Trophoblast cell (in vitro differentiated cells and primary cell): Measurements from ENCODE around the gene RRBP1.

ENCODE experiments used
- DNase-seq, 2 donors: peaks; one replicate each; pipeline ENCODE4 v3.0.0-alpha.2; 2016
- H2AFZ ChIP-seq: 2 replicates; pipeline ENCODE4 v1.6.1; 2013; ENCODE audit warnings: low read length, moderate library complexity, mild to moderate bottlenecking; ENCODE audit not compliant: insufficient read depth, poor library complexity
- H2AK5ac ChIP-seq: 2 replicates; pipeline ENCODE4 v1.6.1; 2013; ENCODE audit warnings: mild to moderate bottlenecking, low read length
- H2BK120ac ChIP-seq: 2 replicates; pipeline ENCODE4 v1.6.1; 2013; ENCODE audit warnings: low read length, mild to moderate bottlenecking, moderate library complexity; ENCODE audit not compliant: insufficient read depth, poor library complexity
- H2BK12ac ChIP-seq: 2 replicates; pipeline ENCODE4 v1.6.1; 2013; ENCODE audit warnings: mild to moderate bottlenecking, low read length, moderate library complexity
- H2BK5ac ChIP-seq: 2 replicates; pipeline ENCODE4 v1.6.1; 2013; ENCODE audit warnings: low read length, low read depth, moderate library complexity, mild to moderate bottlenecking; ENCODE audit not compliant: poor library complexity
- H3K14ac ChIP-seq: 2 replicates; pipeline ENCODE4 v1.6.1; 2013; ENCODE audit warnings: mild to moderate bottlenecking, low read length
- H3K18ac ChIP-seq: 2 replicates; pipeline ENCODE4 v1.6.1; 2013; ENCODE audit warnings: mild to moderate bottlenecking, low read length
- H3K23ac ChIP-seq: 2 replicates; pipeline ENCODE4 v1.6.1; 2013; ENCODE audit warnings: low read length
- H3K27ac ChIP-seq: 2 replicates; pipeline ENCODE4 v1.5.1; 2013; ENCODE audit warnings: low read depth, mild to moderate bottlenecking, inconsistent platforms, low read length, moderate library complexity
- H3K27me3 ChIP-seq: 2 replicates; pipeline ENCODE4 v1.6.1; 2013; ENCODE audit warnings: inconsistent platforms, mild to moderate bottlenecking, low read length, moderate library complexity; ENCODE audit not compliant: insufficient read depth
- H3K36me3 ChIP-seq, 2 experiments: 1 replicate in 1 of 2; 2 replicates in 1 of 2; pipeline ENCODE4 v1.6.1; 2013; ENCODE audit warnings: low read length in 2 of 2, mild to moderate bottlenecking in 2 of 2, moderate library complexity in 1 of 2; ENCODE audit not compliant: insufficient read depth in 2 of 2, control insufficient read depth in 1 of 2
- H3K4ac ChIP-seq: 2 replicates; pipeline ENCODE4 v1.6.1; 2013; ENCODE audit warnings: low read depth, mild to moderate bottlenecking, low read length, moderate library complexity
- H3K4me1 ChIP-seq, 2 experiments: 1 replicate in 1 of 2; 2 replicates in 1 of 2; pipeline ENCODE4 v1.6.1; 2013; ENCODE audit warnings: low read length in 2 of 2, mild to moderate bottlenecking in 2 of 2, moderate library complexity in 1 of 2; ENCODE audit not compliant: insufficient read depth in 2 of 2, control insufficient read depth in 1 of 2
- H3K4me2 ChIP-seq: 2 replicates; pipeline ENCODE4 v1.6.1; 2013; ENCODE audit warnings: inconsistent platforms, mild to moderate bottlenecking, low read length, moderate library complexity
- H3K4me3 ChIP-seq: 2 replicates; pipeline ENCODE4 v1.5.1; 2013; ENCODE audit warnings: mild to moderate bottlenecking, low read depth, low read length, inconsistent platforms
- H3K79me1 ChIP-seq: one replicate; pipeline ENCODE4 v1.6.1; 2013; ENCODE audit warnings: low read length
- H3K79me2 ChIP-seq: 2 replicates; pipeline ENCODE4 v1.6.1; 2013; ENCODE audit warnings: low read length, mild to moderate bottlenecking; ENCODE audit not compliant: control insufficient read depth, insufficient read depth, poor library complexity
- H3K9ac ChIP-seq: 2 replicates; pipeline ENCODE4 v1.6.1; 2013; ENCODE audit warnings: mild to moderate bottlenecking, low read length
- H3K9me3 ChIP-seq: 2 replicates; pipeline ENCODE4 v1.6.1; 2013; ENCODE audit warnings: low read depth, mild to moderate bottlenecking, control low read depth, inconsistent platforms, low read length; ENCODE audit not compliant: insufficient read depth
- H4K12ac ChIP-seq: 2 replicates; pipeline ENCODE4 v1.6.1; 2013; ENCODE audit warnings: low read depth, mild to moderate bottlenecking, low read length, moderate library complexity
- H4K8ac ChIP-seq: 2 replicates; pipeline ENCODE4 v1.6.1; 2013; ENCODE audit warnings: low read depth, mild to moderate bottlenecking, low read length, moderate library complexity
- H4K91ac ChIP-seq: one replicate; pipeline ENCODE4 v1.6.1; 2013; ENCODE audit warnings: low read depth, mild to moderate bottlenecking, low read length, moderate library complexity
- WGBS: extraction: QIAGEN DNeasy Blood & Tissue Kit; methylation state at CpG from one replicate; pipeline ENCODE4 v1.1.7; 2013; ENCODE audit warnings: missing lambda C conversion rate; ENCODE audit not compliant: insufficient read length, insufficient coverage; ENCODE audit errors: extremely low coverage; 5-methylcytosine and 5-hydroxymethylcytosine counted together

Gene RRBP1

DNA sequence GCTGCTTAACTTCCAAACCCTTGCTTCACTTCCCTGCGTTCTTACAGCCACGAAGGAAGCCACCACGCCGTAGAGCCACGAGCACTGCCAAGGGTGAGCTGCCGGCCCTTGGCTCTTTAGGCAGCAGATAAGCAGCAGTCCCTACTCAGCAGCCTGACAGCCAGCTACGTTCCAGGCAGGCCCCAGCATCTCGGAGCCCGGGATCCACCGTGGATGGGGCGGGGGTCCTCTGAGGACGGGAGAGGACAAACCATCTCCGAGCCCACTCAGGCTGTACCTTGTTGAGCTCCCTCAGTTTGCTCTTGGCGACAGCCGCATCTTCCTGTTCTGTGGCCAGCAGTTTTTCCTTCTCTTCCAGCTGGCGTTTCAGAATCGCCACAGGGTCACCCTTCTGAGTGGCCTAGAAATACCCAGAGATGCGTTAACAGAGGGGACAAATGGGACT is 40.5 kb downstream of the RRBP1 start:
- no CpG with 5 or more reads among the region's 18 CpGs for WGBS
- no peak overlapping the region for H3K23ac ChIP-seq
- H3K79me1 ChIP-seq, result no peaks in the 10 kb centered on the region
- DNase-seq, result no peak
- H3K36me3 ChIP-seq, result peaks cover 73 to 79% of the 10 kb centered on the region in 2 experiments
- no peak overlapping the region for H4K8ac ChIP-seq
- no peak overlapping the region for H3K4me3 ChIP-seq
- no peak overlapping the region for H3K27ac ChIP-seq
- no peak overlapping the region for H3K9ac ChIP-seq
- no peak overlapping the region for H2BK5ac ChIP-seq
- no peak overlapping the region for H3K4ac ChIP-seq
- no peak overlapping the region for H2BK120ac ChIP-seq
- no peak overlapping the region for H4K12ac ChIP-seq
- no peak overlapping the region for H3K14ac ChIP-seq
- no peak overlapping the region for H2BK12ac ChIP-seq
- H2AFZ ChIP-seq, result no peak overlapping the region
- no peaks in the 10 kb centered on the region for H3K27me3 ChIP-seq
- no peak overlapping the region for H3K4me2 ChIP-seq
- no peak overlapping the region for H2AK5ac ChIP-seq
- peaks cover 3% of the 10 kb centered on the region for H3K9me3 ChIP-seq
- H3K79me2 ChIP-seq, result no peaks in the 10 kb centered on the region
- no peaks in the 10 kb centered on the region for H3K4me1 ChIP-seq
- H3K18ac ChIP-seq, result no peak overlapping the region
- H4K91ac ChIP-seq, result no peak overlapping the region

DNA sequence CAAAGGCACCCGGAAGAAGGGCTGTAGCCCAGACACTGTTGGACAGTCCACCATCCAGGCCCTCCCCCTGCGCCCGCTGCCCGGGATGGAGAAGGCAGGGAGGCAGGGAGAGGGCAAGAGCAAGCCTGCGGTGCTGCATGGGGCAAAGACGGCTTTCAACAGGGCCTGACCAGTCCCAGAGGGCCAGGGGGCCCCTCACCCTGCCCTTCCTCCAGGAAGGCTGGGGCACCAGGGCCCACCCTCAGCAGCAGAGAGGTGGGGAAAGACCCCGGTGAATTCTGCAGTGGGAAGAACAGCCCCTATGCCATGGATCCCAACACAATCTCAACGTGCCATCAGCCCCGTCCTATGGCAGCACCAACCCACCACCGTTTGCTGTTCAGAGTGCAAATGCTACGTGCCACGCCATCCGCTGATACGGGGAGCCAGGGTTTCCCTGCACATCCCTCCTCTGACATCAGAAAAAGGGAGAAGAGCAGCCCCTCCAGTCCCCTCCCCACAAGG is 41.1 kb downstream of the RRBP1 start:
- no peak overlapping the region for H3K27ac ChIP-seq
- H4K12ac ChIP-seq, result no peak overlapping the region
- DNase-seq, result no peak
- H3K9ac ChIP-seq, result no peak overlapping the region
- no peak overlapping the region for H2BK12ac ChIP-seq
- no peaks in the 10 kb centered on the region for H3K79me2 ChIP-seq
- H2AK5ac ChIP-seq, result no peak overlapping the region
- H3K18ac ChIP-seq, result no peak overlapping the region
- peaks cover 74 to 80% of the 10 kb centered on the region in 2 experiments for H3K36me3 ChIP-seq
- H3K14ac ChIP-seq, result no peak overlapping the region
- no peak overlapping the region for H3K4ac ChIP-seq
- H2AFZ ChIP-seq, result no peak overlapping the region
- H3K4me3 ChIP-seq, result no peak overlapping the region
- peaks cover 3% of the 10 kb centered on the region for H3K9me3 ChIP-seq
- no peak overlapping the region for H4K8ac ChIP-seq
- no peak overlapping the region for H3K23ac ChIP-seq
- no peak overlapping the region for H2BK120ac ChIP-seq
- no peak overlapping the region for H2BK5ac ChIP-seq
- H3K4me2 ChIP-seq, result no peak overlapping the region
- no peaks in the 10 kb centered on the region for H3K79me1 ChIP-seq
- no peaks in the 10 kb centered on the region for H3K27me3 ChIP-seq
- no peaks in the 10 kb centered on the region for H3K4me1 ChIP-seq
- H4K91ac ChIP-seq, result no peak overlapping the region
- no CpG with 5 or more reads among the region's 14 CpGs for WGBS

DNA sequence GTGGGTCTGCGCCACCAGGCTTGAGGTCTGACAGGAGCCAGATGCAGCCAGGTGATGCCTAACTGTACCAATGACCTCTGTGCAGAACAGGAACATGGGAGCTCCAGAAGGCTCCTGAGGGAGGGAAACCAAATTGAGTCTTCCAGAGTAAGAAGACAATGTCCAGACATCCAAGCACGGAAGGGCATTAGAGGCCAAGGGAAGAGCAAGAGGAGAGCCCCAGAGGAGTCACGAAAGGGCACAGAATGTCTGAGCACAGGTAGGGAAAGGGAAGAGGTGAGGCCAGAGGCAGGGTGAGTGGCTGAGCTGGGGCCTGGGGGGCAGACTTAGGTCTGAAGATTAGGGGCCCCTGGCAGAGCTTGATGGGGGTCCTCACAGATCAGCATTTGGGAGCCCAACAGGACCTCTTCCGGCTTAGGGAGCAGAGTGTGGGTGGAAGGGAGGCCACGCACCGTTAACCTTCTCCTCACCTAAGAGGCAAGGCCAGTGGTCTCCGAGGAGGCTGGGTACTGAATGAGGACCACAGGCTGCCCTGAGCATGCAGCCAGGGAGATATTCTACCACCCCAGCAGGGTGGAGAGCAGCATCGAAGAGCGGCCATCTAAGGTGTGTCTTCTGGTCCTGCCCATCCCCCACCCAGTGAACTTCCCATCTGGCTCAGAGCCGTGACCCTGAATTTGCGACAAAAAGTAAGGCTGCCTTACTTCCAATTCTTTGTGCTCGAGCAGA is 41.7 kb downstream of the RRBP1 start:
- H3K4ac ChIP-seq, result no peak overlapping the region
- H3K4me1 ChIP-seq, result no peaks in the 10 kb centered on the region
- H2AFZ ChIP-seq, result no peak overlapping the region
- no peak overlapping the region for H4K12ac ChIP-seq
- H3K79me2 ChIP-seq, result no peaks in the 10 kb centered on the region
- no peak overlapping the region for H3K18ac ChIP-seq
- no peaks in the 10 kb centered on the region for H3K27me3 ChIP-seq
- H3K4me2 ChIP-seq, result no peak overlapping the region
- H3K14ac ChIP-seq, result no peak overlapping the region
- peaks cover 3% of the 10 kb centered on the region for H3K9me3 ChIP-seq
- no peak for DNase-seq
- no peak overlapping the region for H4K8ac ChIP-seq
- H3K79me1 ChIP-seq, result no peaks in the 10 kb centered on the region
- H3K9ac ChIP-seq, result no peak overlapping the region
- H3K27ac ChIP-seq, result no peak overlapping the region
- no peak overlapping the region for H3K23ac ChIP-seq
- H2BK120ac ChIP-seq, result no peak overlapping the region
- H4K91ac ChIP-seq, result no peak overlapping the region
- no peak overlapping the region for H2BK12ac ChIP-seq
- no CpG with 5 or more reads among the region's 12 CpGs for WGBS
- H2BK5ac ChIP-seq, result no peak overlapping the region
- H3K4me3 ChIP-seq, result no peak overlapping the region
- H2AK5ac ChIP-seq, result no peak overlapping the region
- H3K36me3 ChIP-seq, result peaks cover 77 to 83% of the 10 kb centered on the region in 2 experiments

DNA sequence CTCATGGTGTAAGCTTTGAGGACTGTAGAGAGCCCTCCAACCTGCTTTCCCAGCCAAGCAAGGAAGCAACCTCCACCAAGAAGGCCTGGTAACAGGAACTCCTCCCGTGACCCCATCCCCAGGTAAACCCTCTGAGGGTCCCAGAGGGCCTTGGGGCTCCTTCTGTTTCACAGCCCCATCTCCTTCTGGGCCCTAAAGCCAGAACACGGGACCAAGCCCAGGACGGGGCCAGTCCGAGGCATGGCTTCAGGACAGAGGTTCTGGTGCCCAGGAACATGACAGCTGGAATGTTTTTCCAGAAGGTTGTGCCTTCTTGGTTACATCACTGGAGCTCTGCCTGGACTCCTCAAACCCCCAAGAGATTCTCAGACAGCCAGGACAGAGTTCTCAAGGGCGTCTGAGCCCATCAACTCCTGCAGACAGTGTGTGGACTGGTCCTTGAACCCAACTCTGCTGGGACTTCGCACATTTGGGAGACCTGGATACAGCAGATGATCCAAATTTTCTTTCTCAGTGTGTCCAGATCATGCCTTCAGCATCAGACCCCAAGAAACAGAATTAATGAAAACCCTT is 43.1 kb downstream of the RRBP1 start:
- WGBS, result no CpG with 5 or more reads among the region's 6 CpGs
- H3K4me3 ChIP-seq, result no peak overlapping the region
- no peak overlapping the region for H3K4me2 ChIP-seq
- no peak overlapping the region for H3K4ac ChIP-seq
- H3K14ac ChIP-seq, result no peak overlapping the region
- H3K27me3 ChIP-seq, result no peaks in the 10 kb centered on the region
- H2AFZ ChIP-seq, result no peak overlapping the region
- H4K91ac ChIP-seq, result no peak overlapping the region
- H3K27ac ChIP-seq, result no peak overlapping the region
- no peak overlapping the region for H3K23ac ChIP-seq
- H2BK120ac ChIP-seq, result no peak overlapping the region
- DNase-seq, result no peak
- no peaks in the 10 kb centered on the region for H3K79me1 ChIP-seq
- H3K79me2 ChIP-seq, result no peaks in the 10 kb centered on the region
- no peak overlapping the region for H2BK12ac ChIP-seq
- no peak overlapping the region for H4K8ac ChIP-seq
- H3K4me1 ChIP-seq, result no peaks in the 10 kb centered on the region
- peaks cover 88 to 94% of the 10 kb centered on the region in 2 experiments for H3K36me3 ChIP-seq
- no peak overlapping the region for H4K12ac ChIP-seq
- no peak overlapping the region for H2AK5ac ChIP-seq
- H3K9ac ChIP-seq, result no peak overlapping the region
- no peak overlapping the region for H2BK5ac ChIP-seq
- no peak overlapping the region for H3K18ac ChIP-seq
- peaks cover 3% of the 10 kb centered on the region for H3K9me3 ChIP-seq
